ENCODE results near the gene SLC41A1. TPM values are rescaled to one million over a fixed set of nuclear protein-coding genes. Genes with fewer than 3 reads are reported as not detected.

SLC41A1 gene
- total RNA-seq, 1 donor from 2014 or later: 238 TPM

DNA sequence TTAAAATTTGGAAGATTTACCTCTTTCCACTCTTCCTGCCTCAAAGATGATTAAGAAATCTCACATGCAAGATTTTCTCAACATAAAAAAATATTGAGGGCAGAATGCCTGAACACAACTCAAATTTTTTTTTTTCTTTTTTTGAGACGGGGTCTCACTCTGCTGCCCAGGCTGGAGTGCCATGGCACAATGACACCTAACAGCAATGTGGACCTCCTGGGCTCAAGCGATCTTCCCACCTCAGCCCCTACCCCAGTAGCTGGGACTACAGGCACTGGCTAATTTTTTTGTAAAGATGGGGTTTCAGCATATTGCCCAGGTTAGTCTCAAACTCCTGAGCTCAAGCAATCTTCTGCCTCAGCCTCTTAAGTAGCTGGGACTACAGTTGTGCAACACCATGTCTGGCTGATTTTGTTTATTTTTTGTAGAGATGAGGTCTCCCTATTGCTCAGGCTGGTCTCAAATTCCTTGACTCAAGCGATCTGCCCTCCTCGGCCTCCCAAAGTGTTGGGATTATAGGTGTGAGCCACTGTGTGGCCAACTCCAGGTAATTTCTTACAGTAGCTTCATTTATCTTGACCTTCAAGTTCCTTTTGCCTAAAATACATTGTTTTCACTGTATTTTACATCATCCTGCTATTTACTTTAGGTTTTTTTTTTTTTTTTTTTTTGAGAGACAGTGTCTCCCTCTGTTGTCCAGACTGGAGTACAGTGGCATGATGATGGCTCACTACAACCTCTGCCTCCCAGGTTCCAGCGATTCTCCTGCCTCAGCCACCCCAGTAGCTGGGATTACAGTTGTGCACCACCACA, 73.4 kb downstream of the SLC41A1 start:
- intact Hi-C loops (cut with DNase I): no loop called here
- DNase-seq (ENCODE audit: low spot score): no peak

Other genes with a start within 250 kb of the SLC41A1 start
- 42.3 TPM for gene ELK4, start 181.2 kb downstream of the SLC41A1 start, total RNA-seq
- 1.8 TPM for gene SLC45A3, start 132.7 kb downstream of the SLC41A1 start, total RNA-seq
- gene NUCKS1, start 63.0 kb downstream of the SLC41A1 start, total RNA-seq: 213 TPM
- 21.3 TPM for gene RAB29, start 37.7 kb downstream of the SLC41A1 start, total RNA-seq
- 1.7 TPM for gene PM20D1, start 36.9 kb upstream of the SLC41A1 start, total RNA-seq
- 9.8 TPM for gene SLC26A9, start 130.3 kb upstream of the SLC41A1 start, total RNA-seq
- 2.1 TPM for gene RAB7B, start 190.2 kb upstream of the SLC41A1 start, total RNA-seq
- gene CTSE, start 210.7 kb upstream of the SLC41A1 start, total RNA-seq: not detected
- gene RHEX, start 240.0 kb upstream of the SLC41A1 start, total RNA-seq: 0.24 TPM